Activated T-cell treated with anti-CD3 and anti-CD28 coated beads, Interleukin-2, amount 50 U/mL, for 4 hours (primary cell): Measurements from ENCODE around the gene AGAP2. TPM values are rescaled to one million over a fixed set of nuclear protein-coding genes. Genes with fewer than 3 reads are reported as not detected.
"Not testable (repeated sequence)": the region's sequence is repeated elsewhere in the genome, so short reads cannot be mapped to it uniquely, and the experiment has no call there.

ENCODE experiments used
- ATAC-seq, 2 donors: fragments of 200-7000 bp; cut with Tn5 transposase; one replicate each; pipeline ENCODE4 v1.10.0; 2021
- DNase-seq: peaks from one replicate; pipeline ENCODE4 v3.0.0-alpha.2; 2020
- H3K27me3 Mint-ChIP-seq: one replicate; pipeline ENCODE4 v1.8.0; 2021; ENCODE audit warnings: low read depth, mixed read lengths
- H3K36me3 Mint-ChIP-seq: one replicate; pipeline ENCODE4 v1.8.0; 2022; ENCODE audit warnings: mixed read lengths; ENCODE audit not compliant: insufficient read depth
- H3K4me1 Mint-ChIP-seq: one replicate; pipeline ENCODE4 v1.8.0; 2021; ENCODE audit warnings: low read depth, mixed read lengths
- H3K4me3 Mint-ChIP-seq: one replicate; pipeline ENCODE4 v1.8.0; 2021; ENCODE audit warnings: mild to moderate bottlenecking, moderate library complexity, mixed read lengths
- H3K9me3 Mint-ChIP-seq: one replicate; pipeline ENCODE4 v1.8.0; 2021; ENCODE audit warnings: mixed read lengths
- total RNA-seq, 3 donors: library from RNA; stranded (reverse); gene quantifications; one replicate each; pipeline ENCODE4 v1.2.1, GENCODE V29; 2021

AGAP2 gene
- total RNA-seq, 3 donors from 2014 or later = 24.4 to 28.1 (median 25.8) TPM

DNA sequence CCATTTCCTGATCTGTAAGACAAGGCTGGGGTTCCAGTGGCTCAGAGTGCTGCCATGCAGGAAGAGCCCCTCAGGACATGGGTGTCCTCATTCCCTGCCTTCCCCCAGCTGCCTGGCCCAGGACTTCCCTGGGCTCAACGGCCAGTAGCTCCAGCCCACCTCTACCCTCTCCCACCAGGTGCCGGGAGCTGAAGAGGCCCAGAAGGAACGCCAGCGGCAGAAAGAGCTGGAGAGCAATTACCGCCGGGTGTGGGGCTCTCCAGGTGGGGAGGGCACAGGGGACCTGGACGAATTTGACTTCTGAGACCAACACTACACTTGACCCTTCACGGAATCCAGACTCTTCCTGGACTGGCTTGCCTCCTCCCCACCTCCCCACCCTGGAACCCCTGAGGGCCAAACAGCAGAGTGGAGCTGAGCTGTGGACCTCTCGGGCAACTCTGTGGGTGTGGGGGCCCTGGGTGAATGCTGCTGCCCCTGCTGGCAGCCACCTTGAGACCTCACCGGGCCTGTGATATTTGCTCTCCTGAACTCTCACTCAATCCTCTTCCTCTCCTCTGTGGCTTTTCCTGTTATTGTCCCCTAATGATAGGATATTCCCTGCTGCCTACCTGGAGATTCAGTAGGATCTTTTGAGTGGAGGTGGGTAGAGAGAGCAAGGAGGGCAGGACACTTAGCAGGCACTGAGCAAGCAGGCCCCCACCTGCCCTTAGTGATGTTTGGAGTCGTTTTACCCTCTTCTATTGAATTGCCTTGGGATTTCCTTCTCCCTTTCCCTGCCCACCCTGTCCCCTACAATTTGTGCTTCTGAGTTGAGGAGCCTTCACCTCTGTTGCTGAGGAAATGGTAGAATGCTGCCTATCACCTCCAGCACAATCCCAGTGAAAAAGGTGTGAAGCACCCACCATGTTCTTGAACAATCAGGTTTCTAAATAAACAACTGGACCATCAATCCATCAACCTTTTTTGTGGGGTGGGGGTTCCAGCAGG lies 17.6 kb downstream of the AGAP2 start:
- Mint-ChIP-seq H3K27me3 (no peaks in the 10 kb centered on the region), H3K4me1 (peaks cover 9% of the 10 kb centered on the region), H3K9me3 (no peaks in the 10 kb centered on the region), H3K4me3 (no peak overlapping the region), H3K36me3 (peaks cover 20% of the 10 kb centered on the region)
- no peak for ATAC-seq
- DNase-seq = no peak

- ATAC-seq (no peak), DNase-seq (no peak)
- Mint-ChIP-seq H3K4me3 (no peak overlapping the region), H3K4me1 (peaks cover 8% of the 10 kb centered on the region), H3K27me3 (no peaks in the 10 kb centered on the region), H3K36me3 (peaks cover 23% of the 10 kb centered on the region), H3K9me3 (no peaks in the 10 kb centered on the region)
Observed at GRCh38 chr12:57719777-57720605, 18.6 kb downstream of the AGAP2 start.

GRCh38 chr12:57718641-57719528 lies 19.7 kb downstream of the AGAP2 start:
- Mint-ChIP-seq H3K4me1 (peaks cover 2% of the 10 kb centered on the region), H3K4me3 (no peak overlapping the region), H3K27me3 (no peaks in the 10 kb centered on the region), H3K36me3 (peaks cover 23% of the 10 kb centered on the region), H3K9me3 (no peaks in the 10 kb centered on the region)
- ATAC-seq (no peak), DNase-seq (no peak)

DNA sequence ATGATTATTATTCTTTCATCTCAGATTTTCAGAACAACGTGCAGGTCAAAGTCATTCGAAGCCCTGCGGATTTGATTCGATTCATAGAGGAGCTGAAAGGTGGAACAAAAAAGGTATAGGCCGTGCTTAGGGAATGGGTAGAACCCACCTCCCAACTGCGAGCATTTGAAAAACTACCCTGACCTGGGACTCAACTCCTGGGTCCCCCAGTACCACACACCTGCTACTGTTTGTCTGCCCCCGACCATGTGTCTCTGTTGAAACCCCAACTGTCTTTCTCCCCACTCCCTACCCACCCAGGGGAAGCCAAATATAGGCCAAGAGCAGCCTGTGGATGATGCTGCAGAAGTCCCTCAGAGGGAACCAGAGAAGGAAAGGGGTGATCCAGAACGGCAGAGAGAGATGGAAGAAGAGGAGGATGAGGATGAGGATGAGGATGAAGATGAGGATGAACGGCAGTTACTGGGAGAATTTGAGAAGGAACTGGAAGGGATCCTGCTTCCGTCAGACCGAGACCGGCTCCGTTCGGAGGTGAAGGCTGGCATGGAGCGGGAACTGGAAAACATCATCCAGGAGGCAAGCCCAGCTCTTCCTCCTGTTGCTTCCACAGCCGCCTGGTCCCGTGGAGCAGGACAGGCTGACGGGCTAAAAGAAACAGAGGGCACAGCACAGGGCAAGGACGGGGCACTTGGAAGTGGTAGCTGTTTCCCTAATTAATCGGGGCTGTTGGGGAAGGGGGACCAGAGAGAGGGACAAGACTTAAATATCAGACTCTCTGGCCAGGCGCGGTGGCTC lies 20.5 kb downstream of the AGAP2 start:
- ATAC-seq = no peak
- Mint-ChIP-seq H3K9me3 (no peaks in the 10 kb centered on the region), H3K4me1 (peaks cover 2% of the 10 kb centered on the region), H3K36me3 (peaks cover 23% of the 10 kb centered on the region), H3K4me3 (no peak overlapping the region), H3K27me3 (no peaks in the 10 kb centered on the region)
- DNase-seq = no peak

GRCh38 chr12:57717131-57717530 lies 21.4 kb downstream of the AGAP2 start:
- H3K4me3 Mint-ChIP-seq = no peak overlapping the region
- no peak for DNase-seq
- no peaks in the 10 kb centered on the region for H3K9me3 Mint-ChIP-seq
- no peaks in the 10 kb centered on the region for H3K27me3 Mint-ChIP-seq
- H3K4me1 Mint-ChIP-seq = peaks cover 2% of the 10 kb centered on the region
- no peak for ATAC-seq
- peaks cover 27% of the 10 kb centered on the region for H3K36me3 Mint-ChIP-seq

GRCh38 chr12:57716305-57716704 lies 22.2 kb downstream of the AGAP2 start:
- peaks cover 27% of the 10 kb centered on the region for H3K36me3 Mint-ChIP-seq
- no peak for DNase-seq
- no peak for ATAC-seq
- no peaks in the 10 kb centered on the region for H3K27me3 Mint-ChIP-seq
- H3K4me3 Mint-ChIP-seq = no peak overlapping the region
- no peaks in the 10 kb centered on the region for H3K4me1 Mint-ChIP-seq
- no peaks in the 10 kb centered on the region for H3K9me3 Mint-ChIP-seq

GRCh38 chr12:57715786-57716185 lies 22.8 kb downstream of the AGAP2 start:
- Mint-ChIP-seq H3K4me3 (no peak overlapping the region), H3K36me3 (peaks cover 29% of the 10 kb centered on the region), H3K4me1 (no peaks in the 10 kb centered on the region)

DNA sequence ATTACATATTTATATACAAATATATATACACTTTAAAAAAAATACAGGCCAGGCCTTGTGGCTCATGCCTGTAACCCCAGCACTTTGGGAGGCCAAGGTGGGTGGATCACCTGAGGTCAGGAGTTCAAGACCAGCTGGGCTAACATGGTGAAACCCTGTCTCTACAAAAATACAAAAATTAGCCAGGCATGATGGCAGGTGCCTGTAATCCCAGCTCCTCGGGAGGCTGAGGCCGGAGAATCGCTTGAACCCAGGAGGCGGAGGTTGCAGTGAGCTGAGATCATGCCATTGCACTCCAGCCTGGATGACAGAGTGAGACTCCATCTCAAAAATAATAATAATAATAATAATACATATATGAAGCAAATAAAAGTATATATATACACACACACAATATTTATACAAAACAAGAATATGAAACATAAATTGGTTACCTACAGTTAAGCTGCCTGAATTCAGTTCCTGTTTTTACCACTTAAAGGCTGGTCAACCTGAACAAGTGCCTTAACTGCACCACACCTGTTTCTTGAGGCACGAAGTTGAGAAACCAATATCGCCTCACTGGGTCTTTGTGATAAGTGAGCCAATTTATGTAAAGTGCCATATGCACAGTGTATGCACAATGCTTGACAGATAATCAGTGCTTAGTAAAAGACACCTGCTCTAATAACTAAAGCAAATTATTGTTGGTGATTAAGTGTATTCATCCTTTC lies 23.4 kb downstream of the AGAP2 start:
- DNase-seq, H3K9me3 Mint-ChIP-seq, H3K4me3 Mint-ChIP-seq, H3K4me1 Mint-ChIP-seq, ATAC-seq, H3K27me3 Mint-ChIP-seq: not testable (repeated sequence)
- peaks cover 31% of the 10 kb centered on the region for H3K36me3 Mint-ChIP-seq

More at GRCh38 chr12:57715786-57716185, 22.8 kb downstream of the AGAP2 start:
- Mint-ChIP-seq H3K9me3 (no peaks in the 10 kb centered on the region), H3K27me3 (no peaks in the 10 kb centered on the region)
- ATAC-seq (no peak), DNase-seq (no peak)

- Mint-ChIP-seq H3K4me3 (no peak overlapping the region), H3K36me3 (peaks cover 27% of the 10 kb centered on the region), H3K27me3 (no peaks in the 10 kb centered on the region), H3K9me3 (no peaks in the 10 kb centered on the region), H3K4me1 (no peaks in the 10 kb centered on the region)
- no peak for DNase-seq
- no peak for ATAC-seq
Observed at GRCh38 chr12:57713209-57713608, 25.3 kb downstream of the AGAP2 start.

GRCh38 chr12:57712701-57713100 lies 25.8 kb downstream of the AGAP2 start:
- Mint-ChIP-seq H3K27me3 (no peaks in the 10 kb centered on the region), H3K4me3 (no peak overlapping the region), H3K36me3 (peaks cover 23% of the 10 kb centered on the region), H3K4me1 (no peaks in the 10 kb centered on the region), H3K9me3 (no peaks in the 10 kb centered on the region)
- ATAC-seq = no peak
- DNase-seq = no peak

GRCh38 chr12:57708296-57708695 lies 30.2 kb downstream of the AGAP2 start:
- H3K36me3 Mint-ChIP-seq = peaks cover 38% of the 10 kb centered on the region
- DNase-seq (no peak), ATAC-seq (no peak)
- H3K4me1 Mint-ChIP-seq = no peaks in the 10 kb centered on the region
- H3K9me3 Mint-ChIP-seq = peaks cover 4% of the 10 kb centered on the region
- H3K27me3 Mint-ChIP-seq = no peaks in the 10 kb centered on the region
- no peak overlapping the region for H3K4me3 Mint-ChIP-seq

DNA sequence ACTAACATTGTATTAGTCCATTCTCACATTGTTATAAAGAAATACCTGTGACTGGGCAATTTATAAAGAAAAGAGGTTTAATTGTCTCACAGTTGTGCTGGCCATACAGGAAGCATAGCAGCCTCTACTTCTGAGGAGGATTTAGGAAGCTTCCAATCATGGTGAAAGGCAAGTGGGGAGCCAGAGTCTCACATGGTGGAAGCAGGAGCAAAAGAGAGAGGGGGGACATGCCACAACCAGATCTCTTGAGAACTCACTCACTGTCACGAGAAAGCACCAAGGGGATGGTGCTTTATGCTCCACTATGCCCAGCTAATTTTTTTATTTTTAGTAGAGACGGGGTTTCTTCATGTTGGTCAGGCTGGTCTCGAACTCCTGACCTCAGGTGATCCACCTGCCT lies 31.3 kb downstream of the AGAP2 start:
- peaks cover 45% of the 10 kb centered on the region for H3K36me3 Mint-ChIP-seq
- H3K9me3 Mint-ChIP-seq = peaks cover 4% of the 10 kb centered on the region
- DNase-seq = no peak
- ATAC-seq = no peak
- no peaks in the 10 kb centered on the region for H3K27me3 Mint-ChIP-seq
- H3K4me1 Mint-ChIP-seq = no peaks in the 10 kb centered on the region
- H3K4me3 Mint-ChIP-seq = no peak overlapping the region

GRCh38 chr12:57700317-57700716 lies 38.2 kb downstream of the AGAP2 start:
- DNase-seq = no peak
- H3K27me3 Mint-ChIP-seq = no peaks in the 10 kb centered on the region
- ATAC-seq = no peak
- peaks cover 4% of the 10 kb centered on the region for H3K9me3 Mint-ChIP-seq
- H3K4me1 Mint-ChIP-seq = peaks cover 6% of the 10 kb centered on the region
- H3K4me3 Mint-ChIP-seq = no peak overlapping the region
- peaks cover 67% of the 10 kb centered on the region for H3K36me3 Mint-ChIP-seq
